ENCODE results near the gene CA12.

CA12 gene

GRCh38 chr15:63299943-63300575, 81.6 kb downstream of the CA12 start:
- DNase-seq = no peak

- DNase-seq = no peak
Measured at GRCh38 chr15:63296195-63296594, 85.5 kb downstream of the CA12 start.

GRCh38 chr15:63295341-63295740, 86.3 kb downstream of the CA12 start:
- no peak for DNase-seq

- no peak for DNase-seq
Measured at GRCh38 chr15:63294359-63294758, 87.3 kb downstream of the CA12 start.

- DNase-seq = no peak
Measured at GRCh38 chr15:63292771-63293170, 88.9 kb downstream of the CA12 start.

- no peak for DNase-seq
Measured at GRCh38 chr15:63292241-63292640, 89.4 kb downstream of the CA12 start.

- DNase-seq = no peak
Measured at GRCh38 chr15:63291507-63291906, 90.1 kb downstream of the CA12 start.

GRCh38 chr15:63288778-63289378, 92.8 kb downstream of the CA12 start:
- peak; percentile 58 for DNase-seq

- DNase-seq = no peak
Measured at GRCh38 chr15:63288342-63288741, 93.3 kb downstream of the CA12 start.

GRCh38 chr15:63287109-63287508, 94.5 kb downstream of the CA12 start:
- DNase-seq = no peak

GRCh38 chr15:63284335-63284734, 97.3 kb downstream of the CA12 start:
- DNase-seq = no peak

GRCh38 chr15:63283126-63283525, 98.5 kb downstream of the CA12 start:
- no peak for DNase-seq

- no peak for DNase-seq
Measured at GRCh38 chr15:63277893-63278456, 103.7 kb downstream of the CA12 start.

- peak; percentile 30 for DNase-seq
Measured at GRCh38 chr15:63277038-63277892, 104.4 kb downstream of the CA12 start, which contains the start of gene APH1B. APH1B (plus strand) TSS chr15:63277605; CDS start chr15:63277624, 19 bp downstream.

GRCh38 chr15:63276342-63277037, 105.2 kb downstream of the CA12 start:
- DNase-seq = no peak

- no peak for DNase-seq
Measured at GRCh38 chr15:63274427-63274826, 107.2 kb downstream of the CA12 start.

Data from NCI-H1694 treated with DMSO at 0.1 percent for 48 hours (cell line).